PFSK-1 (cell line): ENCODE data around the gene TMEM144.

Experiments used
- FOXP2 ChIP-seq: optimal IDR thresholded peaks from 2 replicates; pipeline ENCODE3; 2011; ENCODE audit warnings: borderline replicate concordance, control low read depth, inconsistent platforms; ENCODE audit not compliant: insufficient read depth; ENCODE audit errors: extremely low read length, extremely low read depth
- POLR2AphosphoS5 ChIP-seq: IDR thresholded peaks from 2 replicates; pipeline ENCODE4 v1.6.1; 2012; ENCODE audit warnings: low read depth, mild to moderate bottlenecking, control low read depth, low read length, moderate library complexity
- REST ChIP-seq, 2 experiments: IDR thresholded peaks; 2 replicates each; pipeline versions ENCODE4 v1.6.1 to v1.8.0; 2011 to 2012; ENCODE audit warnings: low read depth in 2 of 2, low read length in 2 of 2, control low read depth in 1 of 2, inconsistent platforms in 1 of 2, mild to moderate bottlenecking in 1 of 2, moderate library complexity in 1 of 2; ENCODE audit not compliant: insufficient read depth in 1 of 2
- SIN3A ChIP-seq: IDR thresholded peaks from 2 replicates; pipeline ENCODE4 v1.6.1; 2012; ENCODE audit warnings: mild to moderate bottlenecking, low read length, moderate library complexity, borderline replicate concordance; ENCODE audit not compliant: insufficient read depth
- TAF1 ChIP-seq: IDR thresholded peaks from 2 replicates; pipeline ENCODE4 v1.6.1; 2012; ENCODE audit warnings: low read length, control low read depth, borderline replicate concordance; ENCODE audit not compliant: insufficient read depth

The TMEM144 gene

GRCh38 chr4:158203929-158204328 lies 6.4 kb upstream of the TMEM144 start:
- TF ChIP-seq FOXP2 (no peak), SIN3A (no peak), POLR2AphosphoS5 (no peak), TAF1 (no peak), REST (IDR thresholded peaks at IDR 0.05; ENCODE audit: insufficient read depth in 1 of 2, low read depth in 2 of 2, low read length in 2 of 2) (no peak)

DNA sequence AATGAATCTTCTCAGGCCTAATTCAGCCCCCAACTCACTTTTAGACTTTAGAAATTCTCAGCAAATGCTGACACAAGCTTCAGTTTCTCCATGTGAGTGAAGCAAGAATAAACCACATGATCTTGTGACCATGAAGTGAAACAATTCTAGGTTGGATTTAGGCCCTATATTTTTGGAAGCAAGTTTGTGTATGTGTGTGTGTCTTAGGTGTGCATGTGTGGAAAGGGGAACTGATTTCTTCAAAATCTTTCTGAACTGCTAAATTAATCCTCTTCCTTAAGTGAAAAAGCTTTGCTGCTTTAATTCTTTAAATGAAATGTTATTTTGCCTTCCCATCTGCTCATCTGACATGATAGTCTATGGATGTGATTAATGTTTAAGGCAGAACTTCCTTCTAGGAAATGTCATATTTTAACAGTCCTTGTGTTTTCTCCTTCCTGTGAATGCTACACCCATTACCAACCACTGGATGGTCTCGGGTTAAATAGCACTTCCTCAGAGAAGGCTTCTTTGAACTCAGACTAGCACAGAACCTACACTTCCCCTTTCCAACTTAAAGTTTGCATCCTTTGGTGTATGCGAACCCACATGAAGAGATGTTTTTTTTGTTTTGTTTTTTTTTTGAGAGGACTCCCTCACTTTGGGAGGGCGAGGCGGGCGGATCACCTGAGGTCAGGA lies 1.2 kb upstream of the TMEM144 start:
- TF ChIP-seq REST (IDR thresholded peaks at IDR 0.05; ENCODE audit: insufficient read depth in 1 of 2, low read depth in 2 of 2, low read length in 2 of 2) (no peak), FOXP2 (no peak), POLR2AphosphoS5 (no peak), TAF1 (no peak), SIN3A (no peak)

- TF ChIP-seq TAF1 = no peak
- no peak for TF ChIP-seq POLR2AphosphoS5
- no peak for TF ChIP-seq FOXP2
- TF ChIP-seq REST (IDR thresholded peaks at IDR 0.05; ENCODE audit: insufficient read depth in 1 of 2, low read depth in 2 of 2, low read length in 2 of 2) = no peak
- no peak for TF ChIP-seq SIN3A
These were observed 936 bp downstream of the TMEM144 start for GRCh38 chr4:158211222-158211621.

DNA sequence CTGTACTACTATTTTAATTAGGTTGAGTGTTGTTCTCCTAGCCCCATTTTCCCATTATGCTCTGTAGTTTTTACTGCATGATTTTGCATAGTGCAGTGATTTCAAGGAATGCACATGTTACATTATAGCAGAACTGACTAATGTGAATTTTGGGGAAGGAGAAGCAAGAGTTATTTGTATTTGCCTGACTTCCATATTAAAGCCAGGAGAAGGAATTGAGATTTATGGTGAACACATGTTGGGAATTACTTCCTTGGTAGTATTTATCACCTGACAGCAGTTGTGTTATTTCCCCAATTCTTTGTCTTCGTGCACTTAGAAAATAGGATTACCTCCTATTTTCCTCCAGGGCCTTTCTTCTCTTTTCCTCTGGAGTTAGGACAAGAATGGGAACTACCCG lies 3.2 kb downstream of the TMEM144 start:
- no peak for TF ChIP-seq TAF1
- TF ChIP-seq POLR2AphosphoS5 = no peak
- TF ChIP-seq FOXP2 = no peak
- no peak for TF ChIP-seq SIN3A
- TF ChIP-seq REST (IDR thresholded peaks at IDR 0.05; ENCODE audit: insufficient read depth in 1 of 2, low read depth in 2 of 2, low read length in 2 of 2) = no peak

DNA sequence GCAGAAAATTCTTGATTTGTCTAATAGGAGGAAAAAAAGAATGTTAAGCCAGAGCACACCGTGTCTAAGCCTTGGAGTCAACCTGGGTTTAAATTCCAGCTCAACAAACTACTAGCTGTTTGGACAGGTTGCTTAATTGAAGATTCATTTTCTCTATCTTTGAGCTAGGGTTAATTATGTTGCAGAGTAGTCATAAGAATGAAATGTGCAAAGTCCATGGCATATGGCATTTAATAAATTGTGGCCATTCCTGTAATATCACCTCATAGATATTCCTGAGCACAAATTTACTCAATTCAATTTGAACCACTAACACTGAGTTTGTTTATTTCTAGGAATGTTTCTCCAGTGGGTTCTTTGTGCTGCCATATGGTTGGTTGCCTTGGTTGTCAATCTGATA lies 4.6 kb downstream of the TMEM144 start:
- TF ChIP-seq POLR2AphosphoS5 (no peak), REST (IDR thresholded peaks at IDR 0.05; ENCODE audit: insufficient read depth in 1 of 2, low read depth in 2 of 2, low read length in 2 of 2) (no peak), FOXP2 (no peak), TAF1 (no peak), SIN3A (no peak)
